Activated T-cell treated with anti-CD3 and anti-CD28 coated beads, Interleukin-2, amount 50 U/mL, for 72 hours (primary cell): ENCODE data around the gene MERTK. TPM values are rescaled to one million over a fixed set of nuclear protein-coding genes. Genes with fewer than 3 reads are reported as not detected.
"Not testable (repeated sequence)": the region's sequence is repeated elsewhere in the genome, so short reads cannot be mapped to it uniquely, and the experiment has no call there.

Experiments used
- ATAC-seq, 2 donors: fragments of 150-1000 bp; cut with Tn5 transposase; replicated peaks in 1 of 2; 2 replicates each; pipeline ENCODE4 v1.10.0; 2021; ENCODE audit warnings: moderate library complexity in 2 of 2, mild to moderate bottlenecking in 1 of 2
- DNase-seq, 2 donors: peaks; one replicate each; pipeline ENCODE4 v3.0.0; 2021 to 2022; ENCODE audit warnings: mixed read lengths in 1 of 2
- H3K27ac Mint-ChIP-seq: one replicate; pipeline ENCODE4 v1.8.0; 2022; ENCODE audit warnings: mild to moderate bottlenecking, moderate library complexity, mixed read lengths
- H3K27me3 Mint-ChIP-seq: one replicate; pipeline ENCODE4 v1.8.0; 2022; ENCODE audit warnings: low read depth, mixed read lengths
- H3K36me3 Mint-ChIP-seq, 2 donors: one replicate each; pipeline ENCODE4 v1.8.0; 2022; ENCODE audit warnings: mixed read lengths in 2 of 2, mild to moderate bottlenecking in 1 of 2; ENCODE audit not compliant: insufficient read depth in 2 of 2
- H3K4me1 Mint-ChIP-seq: one replicate; pipeline ENCODE4 v1.8.0; 2022; ENCODE audit warnings: low read depth, mixed read lengths
- H3K4me3 Mint-ChIP-seq, 2 donors: one replicate each; pipeline ENCODE4 v1.8.0; 2022; ENCODE audit warnings: mild to moderate bottlenecking in 2 of 2, mixed read lengths in 2 of 2, moderate library complexity in 2 of 2
- H3K9me3 Mint-ChIP-seq, 2 donors: one replicate each; pipeline ENCODE4 v1.8.0; 2022; ENCODE audit warnings: mixed read lengths in 2 of 2
- total RNA-seq, 2 donors: library from RNA; stranded (reverse); gene quantifications; one replicate each; pipeline ENCODE4 v1.2.3, GENCODE V29; 2022

The MERTK gene
- total RNA-seq, 2 donors from 2014 or later, result 2.0 to 3.0 TPM

DNA sequence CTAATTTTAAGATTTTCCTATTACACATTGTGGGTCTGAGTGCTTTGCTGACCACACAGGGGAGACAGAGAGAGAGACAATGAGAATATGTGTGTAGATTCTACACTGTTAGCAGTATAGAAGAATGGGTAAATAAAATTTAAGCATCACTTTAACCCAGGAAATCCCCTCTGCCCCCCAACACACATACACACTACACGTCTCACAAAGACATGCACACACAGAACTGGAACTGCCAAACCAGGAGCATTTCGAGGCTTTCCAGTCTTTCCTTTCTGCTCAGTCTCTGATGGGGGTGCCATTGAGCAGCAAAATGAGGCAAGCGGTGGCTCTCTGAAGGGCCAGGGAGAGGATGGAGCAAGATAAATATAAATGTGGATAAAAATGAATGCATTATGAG, 2.5 kb downstream of the MERTK start:
- H3K27me3 Mint-ChIP-seq, result peaks cover 15% of the 10 kb centered on the region
- peaks cover 16% of the 10 kb centered on the region for H3K4me1 Mint-ChIP-seq
- H3K27ac Mint-ChIP-seq, result no peak overlapping the region
- DNase-seq, result no peak
- ATAC-seq, result no peak
- no peaks in the 10 kb centered on the region for H3K36me3 Mint-ChIP-seq
- no peaks in the 10 kb centered on the region for H3K9me3 Mint-ChIP-seq
- peak overlapping the region in 1 of 2 donors; percentile 33 for H3K4me3 Mint-ChIP-seq

GRCh38 chr2:111903516-111903915, 5.1 kb downstream of the MERTK start:
- DNase-seq, result no peak
- Mint-ChIP-seq H3K27ac (no peak overlapping the region), H3K9me3 (no peaks in the 10 kb centered on the region), H3K4me3 (no peak overlapping the region), H3K27me3 (peaks cover 15% of the 10 kb centered on the region), H3K36me3 (no peaks in the 10 kb centered on the region), H3K4me1 (peaks cover 18% of the 10 kb centered on the region)
- ATAC-seq, result no peak

- H3K27me3 Mint-ChIP-seq, result peaks cover 15% of the 10 kb centered on the region
- no peak for DNase-seq
- ATAC-seq, result no peak
- H3K4me1 Mint-ChIP-seq, result peaks cover 18% of the 10 kb centered on the region
- no peaks in the 10 kb centered on the region for H3K36me3 Mint-ChIP-seq
- H3K27ac Mint-ChIP-seq, result no peak overlapping the region
- H3K9me3 Mint-ChIP-seq, result no peaks in the 10 kb centered on the region
- no peak overlapping the region for H3K4me3 Mint-ChIP-seq
Measured at GRCh38 chr2:111903930-111904439, 5.6 kb downstream of the MERTK start.

- ATAC-seq (no peak), DNase-seq (no peak)
- Mint-ChIP-seq H3K4me1 (peaks cover 11% of the 10 kb centered on the region), H3K9me3 (no peaks in the 10 kb centered on the region), H3K27ac (no peak overlapping the region), H3K4me3 (no peak overlapping the region), H3K36me3 (no peaks in the 10 kb centered on the region), H3K27me3 (peaks cover 9% of the 10 kb centered on the region)
Measured at GRCh38 chr2:111904726-111905474, 6.5 kb downstream of the MERTK start.

- not testable (repeated sequence) for ATAC-seq, DNase-seq, H3K9me3 Mint-ChIP-seq, H3K27me3 Mint-ChIP-seq, H3K27ac Mint-ChIP-seq, H3K4me3 Mint-ChIP-seq, H3K36me3 Mint-ChIP-seq
- H3K4me1 Mint-ChIP-seq, result peaks cover 11% of the 10 kb centered on the region
Measured at GRCh38 chr2:111905475-111905869, 7.1 kb downstream of the MERTK start.

DNA sequence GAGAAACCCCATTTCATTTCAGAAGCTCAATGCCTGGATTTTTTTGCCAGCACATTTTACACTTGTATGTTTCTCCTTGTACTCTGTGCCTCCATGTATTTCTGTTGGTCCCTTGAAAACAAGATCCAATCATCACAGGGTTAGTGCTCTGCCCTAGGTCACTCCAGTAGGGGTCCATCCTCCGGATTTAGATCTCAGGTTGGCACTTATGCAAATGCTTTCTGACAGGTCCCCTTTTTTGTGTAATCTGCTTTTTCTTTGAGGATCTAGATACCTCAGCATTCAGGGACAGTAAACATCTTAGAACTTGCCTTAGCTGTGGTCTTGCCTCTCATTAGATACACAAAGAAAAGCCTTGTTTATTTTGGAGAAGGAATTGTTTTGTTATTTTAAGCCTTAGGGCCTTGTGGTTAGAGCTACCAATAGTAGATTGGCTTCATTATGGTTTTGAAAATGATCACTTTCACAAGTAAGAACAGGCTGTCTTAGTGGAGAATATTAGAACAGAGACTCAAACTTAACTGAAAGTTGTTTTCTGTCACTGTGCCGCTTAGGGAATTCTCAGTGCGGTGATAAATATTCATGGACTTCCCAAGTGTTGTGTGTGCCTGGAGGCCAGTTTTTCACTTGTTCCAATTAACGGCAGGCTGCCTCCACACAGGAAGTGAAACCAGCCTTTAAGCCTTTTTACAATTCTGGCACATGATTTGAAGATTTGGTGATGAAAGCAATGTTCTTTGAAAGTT, 7.8 kb downstream of the MERTK start:
- H3K27ac Mint-ChIP-seq, result peak overlapping the region; percentile 39
- peaks cover 11% of the 10 kb centered on the region for H3K4me1 Mint-ChIP-seq
- ATAC-seq (no peak), DNase-seq (no peak)
- peak overlapping the region in 1 of 2 donors; percentile 4 for H3K4me3 Mint-ChIP-seq
- H3K27me3 Mint-ChIP-seq, result no peaks in the 10 kb centered on the region
- no peaks in the 10 kb centered on the region for H3K9me3 Mint-ChIP-seq
- no peaks in the 10 kb centered on the region for H3K36me3 Mint-ChIP-seq

GRCh38 chr2:111908578-111908977, 10.2 kb downstream of the MERTK start:
- Mint-ChIP-seq H3K4me3 (no peak overlapping the region), H3K9me3 (no peaks in the 10 kb centered on the region), H3K27ac (no peak overlapping the region), H3K4me1 (peaks cover 11% of the 10 kb centered on the region), H3K36me3 (no peaks in the 10 kb centered on the region), H3K27me3 (no peaks in the 10 kb centered on the region)
- DNase-seq (no peak), ATAC-seq (no peak)

DNA sequence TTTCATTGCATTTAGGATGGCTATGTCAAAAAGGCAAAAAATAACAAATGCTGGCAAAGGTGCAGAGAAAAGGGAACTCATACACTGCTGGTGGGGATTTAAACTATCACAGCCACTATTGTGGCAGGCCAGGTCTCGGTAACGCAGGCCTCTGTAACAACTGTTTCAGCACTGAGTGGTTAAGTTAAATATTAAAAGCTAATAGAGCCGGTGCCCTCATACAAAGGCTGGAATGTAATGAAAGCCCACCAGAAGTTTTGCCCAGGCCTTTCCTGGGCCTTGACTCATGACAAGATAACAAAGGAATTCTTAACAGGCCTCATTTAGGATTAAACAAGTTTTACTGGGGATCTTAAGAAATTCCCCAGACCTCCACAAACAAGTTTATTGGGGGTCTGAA, 10.7 kb downstream of the MERTK start:
- no peak overlapping the region for H3K4me3 Mint-ChIP-seq
- peaks cover 11% of the 10 kb centered on the region for H3K4me1 Mint-ChIP-seq
- no peak overlapping the region for H3K27ac Mint-ChIP-seq
- no peak for ATAC-seq
- no peaks in the 10 kb centered on the region for H3K27me3 Mint-ChIP-seq
- no peak for DNase-seq
- H3K36me3 Mint-ChIP-seq, result no peaks in the 10 kb centered on the region
- H3K9me3 Mint-ChIP-seq, result no peaks in the 10 kb centered on the region

DNA sequence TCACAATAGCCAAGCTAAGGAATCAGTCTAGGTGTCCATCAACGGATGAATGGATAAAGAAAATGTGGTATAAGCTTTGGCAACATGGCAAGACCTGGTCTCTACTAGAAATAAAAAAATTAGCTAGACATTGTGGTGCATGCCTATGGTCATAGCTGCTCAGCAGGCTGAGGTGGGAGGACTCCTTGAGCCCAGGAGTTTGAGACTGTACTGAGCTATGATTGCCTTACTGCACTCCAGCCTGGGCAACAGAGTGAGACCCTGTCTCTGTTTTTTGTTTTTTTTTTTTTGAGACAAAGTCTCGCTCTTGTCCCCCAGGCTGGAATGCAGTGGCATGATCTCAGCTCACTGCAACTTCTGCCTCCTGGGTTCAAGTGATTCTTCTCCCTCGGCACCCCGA, 11.6 kb downstream of the MERTK start:
- ATAC-seq, result not testable (repeated sequence)

GRCh38 chr2:111910609-111911277, 12.3 kb downstream of the MERTK start:
- Mint-ChIP-seq H3K9me3 (no peaks in the 10 kb centered on the region), H3K27me3 (no peaks in the 10 kb centered on the region), H3K4me3 (no peak overlapping the region), H3K36me3 (no peaks in the 10 kb centered on the region), H3K4me1 (peaks cover 11% of the 10 kb centered on the region), H3K27ac (no peak overlapping the region)
- ATAC-seq, result no peak
- no peak for DNase-seq

More for the DNA sequence above, 11.6 kb downstream of the MERTK start:
- H3K27me3 Mint-ChIP-seq, DNase-seq, H3K36me3 Mint-ChIP-seq, H3K9me3 Mint-ChIP-seq, H3K27ac Mint-ChIP-seq, H3K4me3 Mint-ChIP-seq: not testable (repeated sequence)
- H3K4me1 Mint-ChIP-seq, result peaks cover 11% of the 10 kb centered on the region

GRCh38 chr2:111911295-111911977, 13.0 kb downstream of the MERTK start:
- not testable (repeated sequence) for ATAC-seq, DNase-seq, H3K36me3 Mint-ChIP-seq, H3K27ac Mint-ChIP-seq, H3K4me1 Mint-ChIP-seq, H3K27me3 Mint-ChIP-seq, H3K9me3 Mint-ChIP-seq, H3K4me3 Mint-ChIP-seq

GRCh38 chr2:111912547-111912946, 14.1 kb downstream of the MERTK start:
- no peak overlapping the region for H3K27ac Mint-ChIP-seq
- no peak for ATAC-seq
- H3K4me1 Mint-ChIP-seq, result no peaks in the 10 kb centered on the region
- no peaks in the 10 kb centered on the region for H3K27me3 Mint-ChIP-seq
- no peak overlapping the region for H3K4me3 Mint-ChIP-seq
- no peaks in the 10 kb centered on the region for H3K36me3 Mint-ChIP-seq
- DNase-seq, result no peak
- H3K9me3 Mint-ChIP-seq, result no peaks in the 10 kb centered on the region

- DNase-seq, result no peak
- H3K27me3 Mint-ChIP-seq, result no peaks in the 10 kb centered on the region
- H3K27ac Mint-ChIP-seq, result no peak overlapping the region
- H3K9me3 Mint-ChIP-seq, result no peaks in the 10 kb centered on the region
- no peak for ATAC-seq
- H3K4me3 Mint-ChIP-seq, result no peak overlapping the region
- no peaks in the 10 kb centered on the region for H3K36me3 Mint-ChIP-seq
- H3K4me1 Mint-ChIP-seq, result peaks cover 8% of the 10 kb centered on the region
Measured at GRCh38 chr2:111917106-111917505, 18.7 kb downstream of the MERTK start.
